ENCODE data around the gene TLE4.
"Not testable (repeated sequence)": the region's sequence is repeated elsewhere in the genome, so short reads cannot be mapped to it uniquely, and the experiment has no call there.

Gene TLE4

GRCh38 chr9:79742110-79742721 is 170.5 kb downstream of the TLE4 start:
- H3K4me3 ChIP-seq (replicated peaks; ENCODE audit: low read depth, low read length): no peak overlapping the region
- no peak for TF ChIP-seq CTCF (IDR thresholded peaks at IDR 0.05; ENCODE audit: low read depth, low read length, missing control alignments)
- DNase-seq (ENCODE audit: extremely low read depth, low read depth): no peak

- no peak overlapping the region for H3K4me3 ChIP-seq (replicated peaks; ENCODE audit: low read depth, low read length)
- no peak for DNase-seq (ENCODE audit: extremely low read depth, low read depth)
- no peak for TF ChIP-seq CTCF (IDR thresholded peaks at IDR 0.05; ENCODE audit: low read depth, low read length, missing control alignments)
These were observed 172.8 kb downstream of the TLE4 start for GRCh38 chr9:79744521-79744920.

- H3K4me3 ChIP-seq (replicated peaks; ENCODE audit: low read depth, low read length): no peak overlapping the region
- DNase-seq (ENCODE audit: extremely low read depth, low read depth): no peak
- no peak for TF ChIP-seq CTCF (IDR thresholded peaks at IDR 0.05; ENCODE audit: low read depth, low read length, missing control alignments)
These were observed 174.1 kb downstream of the TLE4 start for GRCh38 chr9:79745752-79746336.

GRCh38 chr9:79751895-79752466 is 180.2 kb downstream of the TLE4 start:
- not testable (repeated sequence) for DNase-seq (ENCODE audit: extremely low read depth, low read depth); H3K4me3 ChIP-seq (replicated peaks; ENCODE audit: low read depth, low read length)

GRCh38 chr9:79756414-79756813 is 184.6 kb downstream of the TLE4 start:
- H3K4me3 ChIP-seq (replicated peaks; ENCODE audit: low read depth, low read length): no peak overlapping the region
- no peak for TF ChIP-seq CTCF (IDR thresholded peaks at IDR 0.05; ENCODE audit: low read depth, low read length, missing control alignments)
- DNase-seq (ENCODE audit: extremely low read depth, low read depth): no peak

GRCh38 chr9:79757074-79757473 is 185.3 kb downstream of the TLE4 start:
- H3K4me3 ChIP-seq (replicated peaks; ENCODE audit: low read depth, low read length): no peak overlapping the region
- no peak for TF ChIP-seq CTCF (IDR thresholded peaks at IDR 0.05; ENCODE audit: low read depth, low read length, missing control alignments)
- DNase-seq (ENCODE audit: extremely low read depth, low read depth): no peak

- peak; percentile 31 for TF ChIP-seq CTCF (IDR thresholded peaks at IDR 0.05; ENCODE audit: low read depth, low read length, missing control alignments)
- H3K4me3 ChIP-seq (replicated peaks; ENCODE audit: low read depth, low read length): no peak overlapping the region
- no peak for DNase-seq (ENCODE audit: extremely low read depth, low read depth)
These were observed 186.3 kb downstream of the TLE4 start for GRCh38 chr9:79757881-79758669.

All from HFF-Myc (cell line).